ENCODE measurements around the gene NUP98.
"Not testable (repeated sequence)": the region's sequence is repeated elsewhere in the genome, so short reads cannot be mapped to it uniquely, and the experiment has no call there.

NUP98 gene

GRCh38 chr11:3671334-3672254 is 125.8 kb downstream of the NUP98 start, which contains the start of gene CHRNA10:
Gene CHRNA10 (minus strand): TSS chr11:3671384. CDS start chr11:3671312, 72 bp downstream.
- peak within 1 kb of the TSS; percentile 7 for H3K27ac Mint-ChIP-seq
- H3K9me3 Mint-ChIP-seq: no peaks in the 10 kb centered on the region
- DNase-seq (ENCODE audit: low spot score in 2 of 2) (no peak), ATAC-seq (ENCODE audit: low read depth) (no peak)
- no peak within 1 kb of the TSS for H3K4me3 Mint-ChIP-seq
- no peaks in the 10 kb centered on the region for H3K4me1 Mint-ChIP-seq
- no peaks in the 10 kb centered on the region for H3K27me3 Mint-ChIP-seq
- peaks cover 43% of the 10 kb centered on the region for H3K36me3 Mint-ChIP-seq

GRCh38 chr11:3669742-3670183 is 127.6 kb downstream of the NUP98 start:
- Mint-ChIP-seq H3K4me1 (no peaks in the 10 kb centered on the region), H3K4me3 (no peak overlapping the region), H3K27me3 (no peaks in the 10 kb centered on the region), H3K36me3 (peaks cover 41% of the 10 kb centered on the region), H3K9me3 (no peaks in the 10 kb centered on the region), H3K27ac (no peak overlapping the region)
- DNase-seq (ENCODE audit: low spot score in 2 of 2): no peak
- no peak for ATAC-seq (ENCODE audit: low read depth)

- peaks cover 42% of the 10 kb centered on the region for H3K36me3 Mint-ChIP-seq
- ATAC-seq (ENCODE audit: low read depth): no peak
- H3K9me3 Mint-ChIP-seq: no peaks in the 10 kb centered on the region
Observed at GRCh38 chr11:3669128-3669527, 128.2 kb downstream of the NUP98 start.

GRCh38 chr11:3667149-3668035 is 130.0 kb downstream of the NUP98 start:
- Mint-ChIP-seq H3K27ac (no peak overlapping the region), H3K36me3 (peaks cover 39% of the 10 kb centered on the region), H3K4me3 (no peak overlapping the region), H3K27me3 (peaks cover 1% of the 10 kb centered on the region), H3K9me3 (no peaks in the 10 kb centered on the region), H3K4me1 (no peaks in the 10 kb centered on the region)
- ATAC-seq (ENCODE audit: low read depth): no peak
- no peak for DNase-seq (ENCODE audit: low spot score in 2 of 2)

More at GRCh38 chr11:3669128-3669527, 128.2 kb downstream of the NUP98 start:
- no peak overlapping the region for H3K27ac Mint-ChIP-seq
- no peaks in the 10 kb centered on the region for H3K4me1 Mint-ChIP-seq
- H3K4me3 Mint-ChIP-seq: no peak overlapping the region
- no peaks in the 10 kb centered on the region for H3K27me3 Mint-ChIP-seq
- no peak for DNase-seq (ENCODE audit: low spot score in 2 of 2)

GRCh38 chr11:3666023-3666530 is 131.3 kb downstream of the NUP98 start:
- Mint-ChIP-seq H3K4me1 (no peaks in the 10 kb centered on the region), H3K9me3 (no peaks in the 10 kb centered on the region), H3K27me3 (peaks cover 1% of the 10 kb centered on the region), H3K36me3 (peaks cover 35% of the 10 kb centered on the region), H3K27ac (no peak overlapping the region), H3K4me3 (no peak overlapping the region)
- ATAC-seq (ENCODE audit: low read depth): no peak
- DNase-seq (ENCODE audit: low spot score in 2 of 2): no peak

GRCh38 chr11:3665336-3666022 is 131.9 kb downstream of the NUP98 start:
- ATAC-seq (ENCODE audit: low read depth): no peak
- no peak for DNase-seq (ENCODE audit: low spot score in 2 of 2)
- peaks cover 1% of the 10 kb centered on the region for H3K27me3 Mint-ChIP-seq
- no peaks in the 10 kb centered on the region for H3K9me3 Mint-ChIP-seq
- no peak overlapping the region for H3K4me3 Mint-ChIP-seq
- peaks cover 30% of the 10 kb centered on the region for H3K36me3 Mint-ChIP-seq
- H3K4me1 Mint-ChIP-seq: no peaks in the 10 kb centered on the region
- no peak overlapping the region for H3K27ac Mint-ChIP-seq

- Mint-ChIP-seq H3K36me3 (peaks cover 19% of the 10 kb centered on the region), H3K4me3 (no peak overlapping the region), H3K9me3 (no peaks in the 10 kb centered on the region), H3K4me1 (no peaks in the 10 kb centered on the region), H3K27me3 (peaks cover 1% of the 10 kb centered on the region), H3K27ac (no peak overlapping the region)
- ATAC-seq (ENCODE audit: low read depth) (no peak), DNase-seq (ENCODE audit: low spot score in 2 of 2) (no peak)
Observed at GRCh38 chr11:3664032-3664630, 133.2 kb downstream of the NUP98 start.

GRCh38 chr11:3662856-3663255 is 134.5 kb downstream of the NUP98 start:
- ATAC-seq (ENCODE audit: low read depth) (no peak), DNase-seq (ENCODE audit: low spot score in 2 of 2) (no peak)
- no peak overlapping the region for H3K27ac Mint-ChIP-seq
- H3K4me1 Mint-ChIP-seq: no peaks in the 10 kb centered on the region
- peaks cover 5% of the 10 kb centered on the region for H3K27me3 Mint-ChIP-seq
- H3K36me3 Mint-ChIP-seq: peaks cover 11% of the 10 kb centered on the region
- no peaks in the 10 kb centered on the region for H3K9me3 Mint-ChIP-seq
- H3K4me3 Mint-ChIP-seq: no peak overlapping the region

GRCh38 chr11:3660960-3661359 is 136.4 kb downstream of the NUP98 start:
- H3K4me3 Mint-ChIP-seq: no peak overlapping the region
- H3K27me3 Mint-ChIP-seq: peaks cover 5% of the 10 kb centered on the region
- no peaks in the 10 kb centered on the region for H3K4me1 Mint-ChIP-seq
- no peaks in the 10 kb centered on the region for H3K9me3 Mint-ChIP-seq
- H3K27ac Mint-ChIP-seq: no peak overlapping the region
- H3K36me3 Mint-ChIP-seq: peaks cover 11% of the 10 kb centered on the region
- ATAC-seq (ENCODE audit: low read depth) (no peak), DNase-seq (ENCODE audit: low spot score in 2 of 2) (no peak)

GRCh38 chr11:3659595-3660515 is 137.5 kb downstream of the NUP98 start:
- H3K27me3 Mint-ChIP-seq: peaks cover 7% of the 10 kb centered on the region
- DNase-seq (ENCODE audit: low spot score in 2 of 2) (no peak), ATAC-seq (ENCODE audit: low read depth) (no peak)
- no peaks in the 10 kb centered on the region for H3K4me1 Mint-ChIP-seq
- no peak overlapping the region for H3K27ac Mint-ChIP-seq
- no peak overlapping the region for H3K4me3 Mint-ChIP-seq
- H3K36me3 Mint-ChIP-seq: peaks cover 5% of the 10 kb centered on the region
- H3K9me3 Mint-ChIP-seq: no peaks in the 10 kb centered on the region

- peaks cover 7% of the 10 kb centered on the region for H3K27me3 Mint-ChIP-seq
- no peaks in the 10 kb centered on the region for H3K4me1 Mint-ChIP-seq
- DNase-seq (ENCODE audit: low spot score in 2 of 2) (no peak), ATAC-seq (ENCODE audit: low read depth) (no peak)
- H3K4me3 Mint-ChIP-seq: no peak overlapping the region
- H3K27ac Mint-ChIP-seq: no peak overlapping the region
- no peaks in the 10 kb centered on the region for H3K9me3 Mint-ChIP-seq
- H3K36me3 Mint-ChIP-seq: no peaks in the 10 kb centered on the region
Observed at GRCh38 chr11:3658252-3658651, 139.1 kb downstream of the NUP98 start.

GRCh38 chr11:3657331-3657730 is 140.0 kb downstream of the NUP98 start:
- H3K4me1 Mint-ChIP-seq; H3K27me3 Mint-ChIP-seq; H3K4me3 Mint-ChIP-seq; H3K36me3 Mint-ChIP-seq; H3K27ac Mint-ChIP-seq; H3K9me3 Mint-ChIP-seq; DNase-seq (ENCODE audit: low spot score in 2 of 2); ATAC-seq (ENCODE audit: low read depth): not testable (repeated sequence)
